GM12878 (cell line): ENCODE results near the gene ADAMTS6. TPM values are rescaled to one million over a fixed set of nuclear protein-coding genes. Genes with fewer than 3 reads are reported as not detected.

Experiments
- ATAC-seq: fragments of 200-7000 bp; cut with Tn5 transposase; 3 replicates; pipeline ENCODE4 v1.9.1; 2020; ENCODE audit warnings: mild to moderate bottlenecking, moderate library complexity
- BruUV-seq: library from RNA; stranded (reverse); fragments of 400-500 nt; replicated peaks from 2 replicates; lab custom pipeline; 2021; lab: Mats Ljungman, UMichigan
- CTCF ChIA-PET: fragments of 300-600 bp; sonication (Branson Sonifier 250); formaldehyde crosslinking; extraction: SDS; loops from one replicate; lab custom pipeline; 2021; ENCODE audit warnings: inconsistent platforms; lab: Yijun Ruan, JAX
- POLR2A ChIA-PET: fragments of 350-600 bp; formaldehyde crosslinking; extraction: SDS; loops from one replicate; lab custom pipeline; 2021; ENCODE audit warnings: inconsistent platforms; lab: Charles Lee
- RAD21 ChIA-PET: fragments of 300-600 bp; sonication (Branson Sonifier 250); formaldehyde crosslinking; loops from one replicate; lab custom pipeline; 2023; ENCODE audit warnings: antibody characterized with exemption; ENCODE audit not compliant: unreplicated experiment; lab: Charles Lee
- SMC1A ChIA-PET: fragments of 300-600 bp; sonication (Branson Sonifier 250); formaldehyde crosslinking; loops from one replicate; lab custom pipeline; 2023; ENCODE audit not compliant: unreplicated experiment, uncharacterized antibody; lab: Charles Lee
- DNase-seq: peaks from one replicate; pipeline ENCODE4 v3.0.0-alpha.2; 2011; ENCODE audit warnings: low read depth, low spot score
- FAIRE-seq: peaks from 3 replicates; lab custom pipeline; 2011; peaks lifted over from hg19 to GRCh38; lab: Jason Lieb, UNC
- H2AFZ ChIP-seq: 2 replicates; pipeline ENCODE4 v1.6.0; 2011; ENCODE audit warnings: low read depth, low read length, control low read depth; ENCODE audit not compliant: control insufficient read depth
- H3K27ac ChIP-seq: 2 replicates; pipeline ENCODE4 v1.5.1; 2011; ENCODE audit warnings: control low read depth; ENCODE audit not compliant: control insufficient read depth, insufficient read depth
- H3K27me3 ChIP-seq, 2 experiments: replicated peaks in 1 of 2; 2 replicates each; pipeline versions ENCODE4 v1.6.0 to v1.6.1; 2011; ENCODE audit warnings: low read length in 1 of 2; ENCODE audit not compliant: control insufficient read depth in 2 of 2, insufficient read depth in 2 of 2
- H3K36me3 ChIP-seq, 2 experiments: 2 replicates each; pipeline ENCODE4 v1.5.1; 2011; ENCODE audit warnings: low read length in 1 of 2; ENCODE audit not compliant: control insufficient read depth in 2 of 2, insufficient read depth in 2 of 2
- H3K4me1 ChIP-seq: 2 replicates; pipeline ENCODE4 v1.6.1; 2011; ENCODE audit warnings: mild to moderate bottlenecking, low read length, moderate library complexity, mixed read lengths; ENCODE audit not compliant: control insufficient read depth, insufficient read depth
- H3K4me2 ChIP-seq: 2 replicates; pipeline ENCODE4 v1.6.0; 2011; ENCODE audit warnings: control low read depth; ENCODE audit not compliant: control insufficient read depth, insufficient read depth
- H3K4me3 ChIP-seq: fragments of 200-600 bp; sonication (generic); 2 replicates; pipeline ENCODE4 v1.5.1; 2016
- H3K79me2 ChIP-seq: 2 replicates; pipeline ENCODE4 v1.6.0; 2011; ENCODE audit warnings: low read length; ENCODE audit not compliant: control insufficient read depth, insufficient read depth
- H3K9ac ChIP-seq: 2 replicates; pipeline ENCODE4 v1.8.0; 2011; ENCODE audit warnings: low read length, control low read depth, mixed read lengths; ENCODE audit not compliant: control insufficient read depth, insufficient read depth
- H3K9me3 ChIP-seq: replicated peaks from 3 replicates; pipeline ENCODE4 v1.5.1; 2011; ENCODE audit warnings: mild to moderate bottlenecking, low read length; ENCODE audit not compliant: control insufficient read depth, insufficient read depth
- H4K20me1 ChIP-seq: 2 replicates; pipeline ENCODE4 v1.6.0; 2011; ENCODE audit not compliant: control insufficient read depth, insufficient read depth
- CHD1 ChIP-seq: IDR thresholded peaks from 2 replicates; pipeline ENCODE4 v1.6.1; 2012; ENCODE audit warnings: low read depth, low read length, improper control_type of control experiment
- EP300 ChIP-seq, 2 experiments: fragments of 150-350 bp in 1 of 2; IDR thresholded peaks; 2 replicates each; pipeline ENCODE4 v1.6.1; 2011 to 2012; ENCODE audit warnings: low read depth in 2 of 2, low read length in 2 of 2, borderline replicate concordance in 1 of 2, improper control_type of control experiment in 1 of 2, inconsistent platforms in 1 of 2; ENCODE audit not compliant: control insufficient read depth in 1 of 2
- FOS ChIP-seq: IDR thresholded peaks from 3 replicates; pipeline ENCODE4 v1.6.1; 2011; ENCODE audit warnings: borderline replicate concordance; ENCODE audit not compliant: insufficient read length; ENCODE audit errors: extremely low read depth
- HDAC6 ChIP-seq: fragments of 200-600 bp; sonication (generic); IDR thresholded peaks from one replicate; pipeline ENCODE4 v1.8.0; 2017; ENCODE audit warnings: antibody characterized with exemption; ENCODE audit not compliant: unreplicated experiment
- NFYB ChIP-seq: IDR thresholded peaks from 2 replicates; pipeline ENCODE4 v1.6.1; 2011; ENCODE audit warnings: low read depth, mild to moderate bottlenecking, low read length, improper control_type of control experiment, moderate library complexity; ENCODE audit not compliant: insufficient read depth
- RAD21 ChIP-seq: IDR thresholded peaks from 2 replicates; pipeline ENCODE4 v1.6.1; 2011; ENCODE audit warnings: mild to moderate bottlenecking, low read depth, low read length, moderate library complexity; ENCODE audit not compliant: insufficient read depth
- ZNF207 ChIP-seq: fragments of 450-650 bp; IDR thresholded peaks from 2 replicates; pipeline ENCODE4 v1.6.1; 2014; ENCODE audit warnings: antibody characterized with exemption, mild to moderate bottlenecking, borderline replicate concordance
- WGBS: methylation state at CpG from one replicate; pipeline ENCODE4 v1.1.6; 2016; ENCODE audit warnings: low lambda C conversion rate; ENCODE audit not compliant: insufficient replicate concordance, insufficient coverage; ENCODE audit errors: missing lambda C conversion rate; 5-methylcytosine and 5-hydroxymethylcytosine counted together
- in situ Hi-C: fragments of 300-500 bp; cut with MboI; formaldehyde crosslinking; loops from 9 replicates; pipeline ENCODE4 v1.14.3; 2018; ENCODE audit warnings: mixed read lengths
- intact Hi-C: fragments of 100-400 bp; cut with micrococcal nuclease; formaldehyde crosslinking; loops from one replicate; pipeline ENCODE4 v1.14.2; 2022; ENCODE audit not compliant: unreplicated experiment
- polyA plus RNA-seq, 11 experiments: library from polyadenylated mRNA; depleted of rRNA in 4 of 11; unstranded in 6 of 11; stranded (reverse) in 5 of 11; fragments of >200 nt; fragmentation: Nextera tagmentation in 4 of 11; fragmentation: Illumina TruSeq in 1 of 11; extraction: Ambion mirVana in 4 of 11; extraction: Trizol in 1 of 11; gene quantifications; 1 replicate in 1 of 11; 2 replicates in 10 of 11; pipeline versions ENCODE4 v1.2.1 to v1.2.3, GENCODE V29; 2011 to 2016; ENCODE audit warnings: inconsistent platforms in 2 of 11, missing spikeins in 2 of 11, low read depth in 1 of 11
- total RNA-seq, 4 experiments: library from RNA; depleted of rRNA in 3 of 4; stranded (reverse); fragments of >200 nt in 3 of 4; fragmentation: Illumina TruSeq in 1 of 4; extraction: Trizol in 1 of 4; gene quantifications; 2 replicates each; pipeline versions ENCODE4 v1.2.1 to v1.2.3, GENCODE V29; 2013 to 2021

ADAMTS6 gene
- total and polyA plus RNA-seq, 10 of the 15 experiments (the other 5 are each of a cell fraction or from before 2014, with no cell fraction given) = 1.1 to 12.3 (median 6.5) TPM

DNA sequence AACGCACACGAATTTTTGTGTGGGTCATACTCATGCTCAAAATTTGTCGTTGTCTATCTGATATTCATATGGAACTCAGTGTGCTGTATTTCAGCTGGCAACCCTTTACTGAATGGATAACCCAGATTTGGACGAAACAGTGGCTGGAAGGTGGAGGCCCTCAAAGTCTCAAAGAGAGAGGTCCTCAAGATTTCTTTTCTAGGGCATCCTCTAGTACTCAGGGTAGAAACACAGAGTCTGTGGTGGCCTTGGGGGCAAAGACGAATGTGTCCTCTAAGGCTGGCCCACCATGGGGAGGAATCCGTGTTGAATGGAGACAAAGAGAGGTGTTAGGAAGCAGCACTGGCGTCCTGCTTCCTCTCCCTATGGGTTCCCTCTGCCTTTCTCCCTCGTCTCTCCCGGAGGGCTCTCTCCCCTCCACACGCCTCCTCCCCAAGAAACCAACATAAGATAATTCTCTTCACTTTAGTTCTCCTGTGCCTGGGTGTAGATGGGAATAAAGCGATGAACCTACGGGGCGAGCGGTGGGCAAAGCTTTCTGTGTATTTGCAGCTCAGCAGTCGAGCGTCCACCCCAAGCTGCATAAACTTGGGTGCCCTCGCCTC is 379.2 kb downstream of the ADAMTS6 start:
- no peak for FAIRE-seq
- Histone ChIP-seq H3K36me3 (no peaks in the 10 kb centered on the region), H3K4me2 (peak overlapping the region; percentile 82), H3K27ac (peak overlapping the region; percentile 76; the same call in 1 of the 2 replicates), H3K79me2 (no peaks in the 10 kb centered on the region), H3K9me3 (no peaks in the 10 kb centered on the region), H3K27me3 (no peaks in the 10 kb centered on the region), H3K4me3 (peak overlapping the region; percentile 86; the same call in 1 of the 2 replicates), H2AFZ (peak overlapping the region; percentile 90), H3K9ac (peak overlapping the region; percentile 75), H4K20me1 (no peaks in the 10 kb centered on the region), H3K4me1 (peaks cover 28% of the 10 kb centered on the region)
- ATAC-seq = peak; percentile 16
- TF ChIP-seq ZNF207 = 0 out of 2 replicates have a peak, but pooled peaks have one; percentile 29
- TF ChIP-seq NFYB = no peak
- TF ChIP-seq HDAC6 = peak; percentile 24
- RAD21 ChIA-PET = interaction anchor here (0.6 to 6.7 kb wide), 16 partner anchors 17 to 379 kb away, joined by 3 to 102 read pairs (median 6); partner anchors contain the start of gene ADAMTS6
- no peak for DNase-seq
- BruUV-seq = TSS peak; percentile 60
- POLR2A ChIA-PET = interaction anchor here (0.9 to 1.7 kb wide), 3 partner anchors 131 to 380 kb away, joined by 3 to 7 read pairs (median 6); partner anchors contain the start of gene ADAMTS6
- CTCF ChIA-PET = interaction anchor here (1.0 to 6.5 kb wide), 14 partner anchors 23 to 380 kb away, joined by 3 to 58 read pairs (median 4); partner anchors contain the start of gene ADAMTS6
- in situ Hi-C loops = no loop called here
- 43% methylated on average over 17 of the region's 17 CpGs for WGBS
- intact Hi-C loops = loop anchor here (5.0 to 10.0 kb wide), 3 partner anchors 70 to 288 kb away; no protein-coding TSS in a partner anchor
- SMC1A ChIA-PET = interaction anchor here (1.1 to 7.6 kb wide), 21 partner anchors 13 to 465 kb away, joined by 3 to 73 read pairs (median 6); partner anchors contain the start of gene ADAMTS6

DNA sequence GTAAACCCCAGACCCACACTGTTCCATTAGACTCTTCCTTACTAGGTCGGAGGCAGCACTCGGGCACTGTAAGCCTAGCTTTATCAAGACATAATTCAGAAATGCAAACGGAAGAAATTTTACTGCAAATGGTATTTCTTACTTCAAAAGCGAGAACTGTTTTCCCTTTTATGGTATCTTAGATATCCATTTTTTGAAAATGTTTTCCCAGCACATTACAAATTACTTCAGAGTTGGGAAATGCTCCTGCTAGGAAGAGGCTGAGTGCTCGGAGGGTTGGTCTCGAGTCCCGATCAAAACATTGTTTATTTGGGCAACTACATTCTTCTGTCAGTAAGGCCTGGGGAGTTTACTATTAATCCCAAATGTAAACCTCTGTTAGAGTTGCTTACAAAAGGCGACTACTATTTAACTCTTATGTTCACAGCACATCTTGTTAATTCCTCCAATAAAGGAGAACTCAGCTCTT is 380.1 kb downstream of the ADAMTS6 start:
- POLR2A ChIA-PET = no interaction called here
- CTCF ChIA-PET = interaction anchor here (0.9 to 6.5 kb wide), 7 partner anchors 14 to 380 kb away, joined by 3 to 58 read pairs (median 3); partner anchors contain the start of gene ADAMTS6
- Histone ChIP-seq H3K9ac (no peak overlapping the region), H3K9me3 (no peaks in the 10 kb centered on the region), H3K79me2 (no peaks in the 10 kb centered on the region), H2AFZ (no peak overlapping the region), H3K36me3 (no peaks in the 10 kb centered on the region), H3K27me3 (no peaks in the 10 kb centered on the region), H3K4me1 (peaks cover 28% of the 10 kb centered on the region), H3K4me3 (no peak overlapping the region), H4K20me1 (no peaks in the 10 kb centered on the region), H3K4me2 (no peak overlapping the region), H3K27ac (no peak overlapping the region)
- TF ChIP-seq FOS (no peak), EP300 (IDR thresholded peaks at IDR 0.05; ENCODE audit: borderline replicate concordance in 1 of 2, control insufficient read depth in 1 of 2, low read depth in 2 of 2, low read length in 2 of 2) (no peak), RAD21 (no peak), CHD1 (no peak)
- SMC1A ChIA-PET = interaction anchor here (0.9 to 7.6 kb wide), 5 partner anchors 13 to 385 kb away, joined by 3 to 73 read pairs (median 11); partner anchors contain the start of gene ADAMTS6
- ATAC-seq = no peak
- no TSS peak for BruUV-seq
- no peak for DNase-seq
- intact Hi-C loops = loop anchor here (1.0 to 10.0 kb wide), 4 partner anchors 69 to 382 kb away; no protein-coding TSS in a partner anchor
- RAD21 ChIA-PET = interaction anchor here (3.2 to 6.7 kb wide), 2 partner anchors 142 to 380 kb away, joined by 20 to 102 read pairs; partner anchors contain the start of gene ADAMTS6
- in situ Hi-C loops = no loop called here
- 92% methylated on average over 8 of the region's 8 CpGs for WGBS
- FAIRE-seq = no peak
